Activated CD8-positive, alpha-beta memory T cell treated with anti-CD3 and anti-CD28 coated beads, Interleukin-2, amount 50 U/mL, for 1 hour (primary cell): ENCODE measurements around the gene FITM1.
"Not testable (repeated sequence)": the region's sequence is repeated elsewhere in the genome, so short reads cannot be mapped to it uniquely, and the experiment has no call there.

Experiments
- DNase-seq: peaks from one replicate; pipeline ENCODE4 v3.0.0-alpha.2; 2020; ENCODE audit errors: extremely low read depth

FITM1 gene

DNA sequence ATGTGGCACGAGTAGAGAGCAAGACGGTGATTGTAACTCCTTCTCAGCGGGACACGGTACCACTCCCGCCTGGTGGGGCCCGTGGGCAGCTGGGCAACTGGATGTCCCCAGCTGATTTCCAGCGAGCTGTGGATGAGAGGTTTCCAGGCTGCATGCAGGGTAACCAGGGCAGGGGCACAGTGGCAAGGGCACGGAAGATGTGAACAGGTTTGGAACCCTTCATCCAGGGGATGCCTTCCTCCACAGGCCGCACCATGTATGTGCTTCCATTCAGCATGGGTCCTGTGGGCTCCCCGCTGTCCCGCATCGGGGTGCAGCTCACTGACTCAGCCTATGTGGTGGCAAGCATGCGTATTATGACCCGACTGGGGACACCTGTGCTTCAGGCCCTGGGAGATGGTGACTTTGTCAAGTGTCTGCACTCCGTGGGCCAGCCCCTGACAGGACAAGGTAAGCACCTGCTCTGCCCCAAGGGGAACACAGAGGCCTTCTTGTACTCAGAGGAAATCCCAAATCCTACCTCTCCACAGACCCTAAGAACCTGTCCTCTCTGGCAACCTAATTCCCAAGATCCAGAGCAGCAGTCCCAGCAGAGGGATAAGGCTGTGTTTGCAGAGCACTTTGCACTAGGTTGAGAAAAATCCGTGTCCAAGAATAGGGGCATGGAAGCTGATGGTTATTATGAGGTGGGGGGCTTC, 32.1 kb upstream of the FITM1 start:
- DNase-seq: no peak

DNA sequence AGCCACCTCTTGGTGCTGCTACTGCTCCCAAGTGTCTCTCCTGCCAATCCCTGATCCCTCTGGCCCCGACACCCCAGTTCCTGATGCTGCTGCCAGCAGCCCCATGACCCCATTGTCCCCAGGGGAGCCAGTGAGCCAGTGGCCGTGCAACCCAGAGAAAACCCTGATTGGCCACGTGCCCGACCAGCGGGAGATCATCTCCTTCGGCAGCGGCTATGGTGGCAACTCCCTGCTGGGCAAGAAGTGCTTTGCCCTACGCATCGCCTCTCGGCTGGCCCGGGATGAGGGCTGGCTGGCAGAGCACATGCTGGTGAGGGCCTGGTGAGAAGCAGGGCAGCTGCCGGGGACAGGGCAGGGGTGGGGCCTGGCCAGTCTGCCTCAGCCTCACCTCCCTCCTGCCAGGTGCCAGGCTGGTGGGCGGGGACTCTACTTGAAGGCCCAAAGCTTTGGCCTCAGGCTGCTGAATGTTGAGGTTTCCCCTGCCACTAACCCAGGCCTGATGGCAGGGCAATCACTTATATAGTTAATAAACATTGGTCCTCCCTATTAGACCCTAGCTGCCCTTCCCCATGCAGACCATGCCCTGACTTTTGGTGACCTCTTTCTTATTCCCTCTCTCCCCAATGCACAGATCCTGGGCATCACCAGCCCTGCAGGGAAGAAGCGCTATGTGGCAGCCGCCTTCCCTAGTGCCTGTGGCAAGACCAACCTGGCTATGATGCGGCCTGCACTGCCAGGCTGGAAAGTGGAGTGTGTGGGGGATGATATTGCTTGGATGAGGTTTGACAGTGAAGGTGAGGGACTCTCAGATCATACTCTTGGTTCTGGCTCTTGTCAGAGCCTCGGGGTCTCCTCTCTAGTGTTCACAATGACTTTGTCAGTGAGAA, 31.3 kb upstream of the FITM1 start:
- no peak for DNase-seq

DNA sequence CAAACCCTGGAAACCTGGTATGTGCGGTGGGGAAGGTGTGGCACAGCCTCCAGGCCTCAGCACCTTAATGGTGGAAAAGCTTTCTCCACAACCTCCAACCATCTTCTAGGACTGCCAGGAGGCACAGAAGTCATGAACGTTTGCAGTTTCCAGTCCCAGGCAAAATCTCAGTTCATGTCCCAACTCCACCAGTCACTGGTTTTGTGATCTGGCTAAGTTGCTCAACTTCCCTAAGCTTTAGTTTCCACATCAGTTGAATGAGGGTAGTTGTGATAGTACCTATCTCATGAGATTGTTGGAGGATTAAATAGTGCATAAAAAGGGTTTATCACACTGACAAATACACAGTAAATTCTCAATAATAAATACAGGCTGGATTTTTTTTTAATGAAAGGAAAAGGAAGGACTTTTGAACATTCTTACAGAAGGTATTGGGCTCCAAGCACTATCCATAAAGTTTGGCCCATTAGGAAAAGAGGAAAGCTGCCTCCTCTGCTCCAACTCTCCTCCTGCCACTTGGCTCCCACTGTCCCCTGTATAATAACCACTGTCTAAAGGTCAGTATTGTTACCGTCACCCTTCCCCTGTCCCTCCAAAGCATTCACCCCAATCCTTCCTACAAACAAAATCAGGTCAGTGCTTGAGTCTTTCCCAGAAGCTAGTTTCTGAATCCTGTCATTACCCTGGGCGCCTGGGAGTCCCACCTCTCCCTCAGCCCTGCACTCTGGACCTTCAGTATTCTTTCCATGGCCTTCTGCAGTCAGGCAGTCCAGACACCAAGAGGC, 30.1 kb upstream of the FITM1 start:
- DNase-seq: no peak

DNA sequence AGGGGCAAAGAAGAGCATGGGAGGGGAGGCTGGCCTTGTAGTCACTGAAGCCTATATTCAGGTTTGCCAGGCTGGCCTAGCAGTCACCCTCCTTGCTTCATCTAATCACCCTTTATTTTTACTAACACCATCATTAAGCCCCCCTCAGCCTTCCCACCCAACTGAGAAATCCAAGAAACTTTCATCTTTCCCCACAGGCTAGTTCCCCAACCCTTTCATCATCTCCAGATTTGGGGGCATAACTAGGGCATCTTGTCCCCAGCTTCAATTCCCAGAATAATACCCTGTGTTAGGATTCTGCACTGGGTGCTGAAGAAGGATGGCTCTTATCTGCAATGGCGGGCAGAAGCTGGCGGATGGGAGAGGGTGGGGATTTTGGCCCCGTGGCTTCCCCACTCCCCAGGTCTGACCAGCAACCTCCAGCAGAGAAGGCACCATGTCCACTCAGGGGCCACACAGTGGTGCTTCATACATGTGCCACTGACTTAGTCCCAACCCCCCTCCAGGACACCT, 29.4 kb upstream of the FITM1 start:
- DNase-seq: no peak

DNA sequence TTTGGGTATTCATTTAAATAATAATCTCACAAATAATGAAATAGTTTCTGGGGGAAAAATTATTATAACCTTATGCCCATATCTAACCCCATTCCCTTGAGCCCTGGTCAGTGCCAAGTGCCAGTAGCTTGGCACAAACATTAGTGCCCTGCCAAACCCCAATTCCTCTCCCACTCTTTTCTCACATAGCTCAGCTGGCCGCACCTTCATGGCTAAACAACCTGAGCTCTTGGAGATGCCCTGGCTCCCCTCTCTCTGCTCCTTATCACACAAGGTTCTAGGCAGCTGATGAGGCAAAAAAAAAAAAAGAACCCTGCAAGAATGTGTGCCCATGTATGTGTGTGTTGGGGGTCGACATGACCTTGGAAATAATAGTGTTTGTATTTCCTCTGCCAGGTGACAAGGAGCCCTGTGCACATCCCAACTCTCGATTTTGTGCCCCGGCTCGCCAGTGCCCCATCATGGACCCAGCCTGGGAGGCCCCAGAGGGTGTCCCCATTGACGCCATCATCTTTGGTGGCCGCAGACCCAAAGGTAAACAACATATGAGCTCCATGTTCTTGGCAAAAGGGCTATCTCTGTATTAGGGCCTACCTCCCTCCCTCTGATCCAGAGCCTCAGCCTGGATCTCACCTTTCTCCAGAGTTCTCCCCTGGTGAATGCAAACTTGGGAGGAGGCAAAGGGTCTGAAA, 28.0 kb upstream of the FITM1 start:
- DNase-seq: no peak

DNA sequence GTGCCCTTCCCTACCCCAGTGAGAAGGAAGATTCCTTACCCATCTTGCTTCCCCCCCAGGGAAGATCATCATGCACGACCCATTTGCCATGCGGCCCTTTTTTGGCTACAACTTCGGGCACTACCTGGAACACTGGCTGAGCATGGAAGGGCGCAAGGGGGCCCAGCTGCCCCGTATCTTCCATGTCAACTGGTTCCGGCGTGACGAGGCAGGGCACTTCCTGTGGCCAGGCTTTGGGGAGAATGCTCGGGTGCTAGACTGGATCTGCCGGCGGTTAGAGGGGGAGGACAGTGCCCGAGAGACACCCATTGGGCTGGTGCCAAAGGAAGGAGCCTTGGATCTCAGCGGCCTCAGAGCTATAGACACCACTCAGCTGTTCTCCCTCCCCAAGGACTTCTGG, 27.0 kb upstream of the FITM1 start:
- no peak for DNase-seq

DNA sequence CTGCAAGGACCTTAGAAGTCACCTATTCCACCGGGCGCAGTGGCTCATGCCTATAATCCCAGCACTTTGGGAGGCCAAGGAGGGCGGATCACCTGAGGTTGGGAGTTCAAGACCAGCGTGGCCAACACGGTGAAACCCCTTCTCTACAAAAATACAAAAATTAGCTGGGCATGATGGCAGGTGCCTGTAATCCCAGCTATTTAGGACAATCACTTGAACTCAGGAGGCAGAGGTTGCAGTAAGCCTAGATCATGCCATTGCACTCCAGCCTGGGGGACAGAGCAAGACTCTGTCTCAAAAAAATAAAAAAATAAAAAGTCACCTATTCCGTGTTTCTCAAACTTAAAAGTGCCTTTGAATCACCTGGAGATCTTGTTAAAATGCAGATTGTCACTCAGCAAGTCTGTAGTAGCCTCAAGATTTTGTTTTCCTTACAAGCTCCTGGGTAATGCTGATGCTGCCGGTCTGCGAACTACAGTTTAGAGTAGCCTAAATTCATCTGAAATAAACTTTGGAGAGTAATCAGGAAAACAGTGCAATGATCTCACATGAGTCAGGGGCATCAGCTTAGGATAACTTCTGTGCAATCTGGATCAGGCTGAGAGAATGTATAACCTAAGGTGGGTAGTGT, 24.7 kb upstream of the FITM1 start:
- not testable (repeated sequence) for DNase-seq

DNA sequence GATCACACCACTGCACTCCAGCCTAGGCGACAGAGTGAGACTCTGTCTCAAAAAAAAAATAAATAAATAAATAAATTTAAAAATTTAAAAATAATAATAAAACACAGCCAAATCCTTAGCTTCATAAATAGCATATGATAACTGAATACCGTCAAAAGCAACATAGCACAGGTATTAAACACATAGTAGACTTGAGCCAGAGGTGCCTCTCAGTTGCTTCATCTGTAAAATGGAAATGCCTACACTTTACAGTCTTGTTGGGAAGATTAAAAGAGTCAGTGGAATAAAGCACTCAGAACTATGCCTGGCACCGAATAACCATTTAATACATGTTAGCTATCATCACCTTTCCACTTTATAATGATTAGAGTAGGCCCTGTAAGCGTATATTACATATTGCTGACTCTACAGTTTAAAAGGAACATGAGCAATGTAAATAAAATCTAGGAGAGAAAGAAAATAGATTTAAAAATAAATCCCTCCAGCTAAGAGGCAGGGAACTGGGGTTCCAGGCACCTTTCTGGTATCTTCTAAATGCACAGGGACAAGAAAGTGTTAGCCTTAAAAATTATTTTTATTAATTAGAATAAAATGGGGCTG, 23.7 kb upstream of the FITM1 start:
- no peak for DNase-seq

DNA sequence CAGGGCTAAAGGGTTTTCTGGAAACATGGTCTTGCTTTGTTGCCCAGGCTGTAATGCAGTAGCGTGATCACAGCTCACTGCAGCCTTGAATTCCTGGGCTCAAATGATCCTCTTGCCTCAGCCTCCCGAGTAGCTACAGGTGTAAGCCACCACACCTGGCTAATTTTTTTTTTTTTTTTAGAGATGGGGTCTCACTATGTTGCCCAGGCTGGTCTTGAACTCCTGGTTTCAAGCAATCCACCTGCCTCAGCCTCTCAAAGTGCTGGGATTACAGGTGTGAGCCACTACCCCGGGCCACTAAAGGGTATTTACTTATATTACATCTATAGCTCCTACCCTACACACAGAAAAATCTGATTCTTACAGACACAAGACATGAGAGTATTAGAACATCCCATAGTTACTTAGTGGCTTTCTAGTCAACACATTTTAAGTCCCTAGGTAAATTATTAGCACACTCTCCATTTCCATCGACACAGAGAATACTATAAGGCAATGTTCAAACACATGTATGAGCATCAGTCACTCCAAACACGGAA, 22.1 kb upstream of the FITM1 start:
- no peak for DNase-seq

DNA sequence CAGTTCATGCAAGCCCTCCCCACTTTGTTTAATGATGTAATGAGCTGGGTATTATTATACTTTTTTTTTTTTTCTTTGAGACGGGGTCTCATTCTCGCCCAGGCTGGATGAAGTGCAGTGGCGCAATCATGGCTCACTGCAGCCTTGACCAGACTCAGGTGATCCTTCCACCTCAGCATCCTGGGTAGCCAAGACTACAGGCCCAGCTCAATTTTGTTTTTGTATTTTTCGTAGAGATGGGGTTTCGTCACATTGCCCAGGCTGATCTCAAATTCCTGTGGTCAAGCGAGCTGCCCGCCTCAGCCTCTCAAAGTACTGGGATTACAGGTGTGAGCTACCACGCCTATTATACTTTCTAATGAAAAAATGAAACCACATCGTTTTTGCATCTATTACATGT, 20.4 kb upstream of the FITM1 start:
- no peak for DNase-seq

DNA sequence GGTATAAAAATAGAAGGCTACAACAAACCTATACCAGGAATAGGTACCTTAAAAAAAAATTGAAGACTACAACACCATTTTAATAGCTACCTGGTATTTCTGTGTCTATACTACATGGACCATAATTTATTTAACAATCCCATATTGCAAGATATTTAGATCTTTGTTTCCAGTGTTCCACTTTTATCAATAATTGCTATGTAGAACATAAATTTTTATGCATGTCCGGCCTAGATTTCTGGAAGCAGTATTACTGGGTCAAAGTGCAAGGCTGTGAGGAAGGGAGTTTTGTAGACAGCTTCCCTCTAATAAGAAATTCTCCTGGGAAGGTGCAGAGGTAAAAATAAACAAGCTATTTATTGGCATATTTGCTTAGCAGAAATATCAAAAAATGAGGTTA, 19.9 kb upstream of the FITM1 start:
- DNase-seq: no peak

DNA sequence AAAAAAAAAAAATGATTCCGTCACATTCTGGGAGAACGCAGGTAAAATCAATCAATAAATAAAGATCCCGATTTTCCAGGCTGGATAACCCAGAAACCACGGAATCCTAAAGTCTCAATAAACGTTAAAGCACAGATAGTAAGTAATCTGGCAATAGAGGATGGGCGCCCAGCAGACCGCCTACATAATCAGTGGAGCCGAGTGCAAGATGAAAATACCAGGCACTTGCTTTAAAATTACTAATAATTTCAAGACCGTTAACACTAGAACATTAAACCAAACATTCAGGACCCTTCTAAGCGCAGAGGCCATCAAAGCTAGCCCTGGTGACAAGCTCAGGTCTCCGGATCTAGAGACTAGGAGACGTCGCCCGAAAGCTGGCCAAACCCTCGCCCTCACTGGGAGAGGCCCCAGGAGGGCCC, 17.1 kb upstream of the FITM1 start:
- DNase-seq: no peak

DNA sequence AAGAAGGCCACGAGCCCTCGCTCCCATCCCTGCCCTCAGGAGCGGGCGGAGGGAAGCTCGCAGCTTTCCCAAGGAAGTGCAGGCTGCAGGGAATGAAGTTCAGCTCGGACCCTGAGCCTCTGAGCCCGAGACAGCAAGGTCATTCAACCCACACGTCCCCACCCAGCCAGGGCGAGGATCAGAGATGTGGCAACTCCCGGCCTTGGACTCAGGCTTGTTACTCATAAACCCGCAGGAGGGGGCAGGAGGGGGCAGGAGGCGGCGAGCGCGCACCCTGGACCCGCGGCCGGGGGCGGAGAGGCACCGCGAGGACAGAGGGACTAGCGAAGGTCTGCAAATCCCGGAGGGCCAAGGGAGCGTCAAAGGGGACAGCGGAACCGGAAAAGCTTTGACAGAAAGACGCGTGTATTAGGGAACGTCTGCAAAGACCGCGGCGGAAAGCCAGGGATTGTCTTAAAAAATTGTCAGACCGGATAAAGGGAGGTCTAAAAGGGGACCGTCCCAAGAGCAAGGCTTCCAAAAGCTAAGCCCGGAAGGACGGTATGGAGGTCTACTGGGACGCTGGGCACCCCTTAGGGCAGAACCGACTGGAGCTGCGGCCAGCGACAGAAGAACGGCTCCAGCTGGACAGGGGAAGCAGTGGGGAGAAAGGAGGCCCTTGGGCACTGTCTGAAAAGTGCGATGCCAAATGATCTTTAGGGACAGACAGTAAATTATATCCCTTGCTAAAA, 16.5 kb upstream of the FITM1 start:
- peak; percentile 53 for DNase-seq

DNA sequence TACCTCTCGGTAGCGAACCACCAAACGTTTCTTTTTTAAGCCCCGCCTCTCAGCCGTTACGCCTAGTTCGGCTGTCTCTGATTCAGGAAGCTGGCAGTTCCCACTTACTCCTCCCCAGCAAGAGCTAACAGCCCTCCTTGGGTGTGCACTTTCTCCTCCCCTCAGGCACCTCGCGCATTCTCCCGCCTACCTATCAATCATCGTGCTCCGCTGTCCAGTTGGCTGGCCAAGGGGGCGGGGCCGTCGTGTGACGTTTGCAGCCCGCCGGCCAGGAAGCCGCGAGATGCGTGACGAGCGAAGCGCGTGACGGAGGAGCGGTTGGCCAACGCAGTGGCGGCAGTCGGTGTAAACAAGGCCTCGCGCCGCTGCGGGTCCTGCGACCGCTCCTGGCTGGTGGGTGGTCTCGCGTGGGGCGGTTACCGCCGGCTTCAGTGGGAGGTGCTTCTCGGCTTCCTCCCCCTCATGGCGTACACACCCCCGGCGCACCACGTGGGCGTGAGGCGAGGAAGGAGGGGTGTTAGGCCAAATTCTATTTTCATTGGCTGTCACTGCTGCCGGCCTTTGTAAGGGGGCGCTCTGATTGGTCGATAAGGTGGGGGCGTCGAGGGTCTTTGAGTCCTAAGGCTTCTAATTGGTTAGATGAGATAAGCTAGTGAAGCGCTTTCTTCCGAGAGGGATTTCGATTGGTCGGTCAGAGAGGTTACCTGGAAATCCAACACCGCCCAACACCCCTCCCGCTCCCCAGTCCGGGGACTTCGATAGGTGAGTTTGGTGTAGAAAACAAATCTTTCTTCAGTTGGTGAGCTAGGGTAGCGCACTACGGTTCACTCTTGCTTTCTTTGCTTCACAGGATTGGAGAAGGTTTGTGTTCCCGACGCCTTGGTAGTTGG, 15.7 kb upstream of the FITM1 start, which contains the start of the genes DCAF11 and NRL:
Gene DCAF11 (plus strand): TSS at position 246 of the 890 bp plus-strand sequence. CDS start 818 bp downstream, outside the sequence.
Gene NRL (minus strand): TSS at position 418 of the 890 bp plus-strand sequence. CDS start 32,101 bp downstream, outside the sequence.
- peak; percentile 99 for DNase-seq

DNA sequence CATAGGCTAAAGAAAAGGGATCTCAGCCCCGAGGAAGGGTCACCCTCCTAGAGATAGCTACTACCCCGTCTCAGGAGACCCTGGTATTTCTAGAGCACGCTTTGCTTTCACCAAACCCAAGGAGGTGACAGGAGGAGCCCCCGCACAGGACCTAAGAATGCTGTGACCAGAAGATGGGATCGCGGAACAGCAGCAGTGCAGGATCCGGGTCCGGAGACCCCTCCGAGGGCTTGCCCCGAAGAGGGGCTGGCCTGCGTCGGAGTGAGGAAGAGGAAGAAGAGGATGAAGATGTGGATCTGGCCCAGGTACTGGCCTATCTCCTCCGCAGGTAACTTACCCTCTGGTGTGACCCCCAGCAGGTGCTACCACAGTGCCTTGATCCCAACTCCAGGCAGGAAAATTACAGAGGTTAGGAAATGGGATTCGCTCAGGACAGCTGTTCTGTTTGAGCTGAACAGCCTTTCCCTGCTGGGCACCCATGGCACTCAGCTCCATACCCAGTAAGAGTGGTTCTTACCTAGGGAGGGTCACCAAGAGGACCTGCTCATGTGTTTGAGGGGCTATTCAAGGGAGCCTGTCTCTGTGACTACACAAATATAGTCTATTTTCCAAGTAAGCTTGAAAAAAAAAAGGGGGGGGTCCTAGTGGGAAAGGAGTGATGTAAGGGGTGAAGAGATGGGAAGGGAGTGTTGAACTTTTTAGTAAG, 14.9 kb upstream of the FITM1 start:
- DNase-seq: no peak

DNA sequence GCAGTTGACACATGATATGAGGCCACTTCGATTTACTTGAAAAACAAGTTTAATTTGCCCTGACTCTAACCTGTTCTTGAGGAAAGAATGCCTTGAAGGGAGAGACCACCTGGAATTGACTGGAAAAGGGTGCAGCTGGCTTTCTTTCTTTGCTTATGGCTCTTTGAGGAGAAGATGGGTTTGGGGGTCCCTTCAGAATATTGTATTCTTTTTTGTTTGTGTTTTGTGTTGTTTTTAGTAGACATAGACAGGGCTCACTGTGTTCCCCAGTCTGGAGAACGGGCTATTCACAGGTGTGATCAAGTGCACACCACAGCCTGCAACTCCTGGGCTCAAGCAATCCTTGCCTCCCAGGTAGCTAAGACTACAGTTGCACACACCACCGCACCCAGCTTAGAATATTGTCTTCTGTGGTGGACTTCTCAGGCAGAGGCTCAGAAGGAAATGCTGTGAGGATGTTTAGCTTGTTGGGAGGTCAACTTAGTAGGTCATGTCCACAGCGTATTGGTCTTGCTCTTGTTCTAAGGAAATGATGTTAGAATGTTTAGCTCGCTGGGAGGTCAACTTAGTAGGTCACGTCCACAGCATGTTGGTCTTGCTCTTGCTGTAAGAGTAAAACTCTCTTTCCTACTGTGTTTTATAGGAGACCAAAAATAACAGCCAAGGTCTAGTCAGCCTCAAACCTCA, 14.2 kb upstream of the FITM1 start:
- DNase-seq: no peak

DNA sequence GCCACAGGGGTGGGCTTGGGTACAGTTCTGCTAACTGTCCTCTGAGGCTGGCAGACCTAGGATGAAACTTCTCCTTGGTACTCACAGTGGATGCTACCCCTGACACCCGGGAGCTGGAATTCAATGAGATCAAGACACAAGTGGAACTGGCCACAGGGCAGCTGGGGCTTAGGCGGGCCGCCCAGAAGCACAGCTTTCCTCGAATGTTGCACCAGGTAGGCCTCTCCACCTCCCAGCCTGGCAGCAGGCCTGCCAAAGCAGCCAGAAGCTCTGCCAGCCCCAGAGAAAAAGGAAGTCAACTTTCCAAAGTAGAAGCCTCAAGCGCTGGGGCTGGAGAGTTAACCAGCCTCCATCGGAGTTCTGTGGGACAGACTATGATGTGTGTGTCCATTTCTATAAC, 13.3 kb upstream of the FITM1 start:
- no peak for DNase-seq
